Effector memory CD4-positive, alpha-beta T cell (primary cell): ENCODE measurements around the gene WDR59.
"Not testable (repeated sequence)": the region's sequence is repeated elsewhere in the genome, so short reads cannot be mapped to it uniquely, and the experiment has no call there.

Experiments
- DNase-seq, 3 donors: peaks; one replicate each; pipeline ENCODE4 v3.0.0-alpha.2; 2020
- H3K27ac ChIP-seq: 2 replicates; pipeline ENCODE4 v1.7.0; 2013; ENCODE audit warnings: mild to moderate bottlenecking, low read length, moderate library complexity; ENCODE audit not compliant: insufficient read depth, poor library complexity, severe bottlenecking
- H3K27me3 ChIP-seq: replicated peaks from 2 replicates; pipeline ENCODE4 v1.7.0; 2013; ENCODE audit warnings: mild to moderate bottlenecking, low read length; ENCODE audit not compliant: insufficient read depth, control insufficient read depth, poor library complexity, severe bottlenecking
- H3K36me3 ChIP-seq: 2 replicates; pipeline ENCODE4 v1.7.0; 2013; ENCODE audit warnings: mild to moderate bottlenecking, low read length, moderate library complexity; ENCODE audit not compliant: control insufficient read depth, insufficient read depth
- H3K4me1 ChIP-seq: 2 replicates; pipeline ENCODE4 v1.7.0; 2013; ENCODE audit warnings: low read length, mild to moderate bottlenecking; ENCODE audit not compliant: control insufficient read depth, insufficient read depth, poor library complexity, severe bottlenecking
- H3K4me3 ChIP-seq: 2 replicates; pipeline ENCODE4 v1.7.0; 2013; ENCODE audit warnings: low read length, low read depth, mild to moderate bottlenecking; ENCODE audit not compliant: insufficient read depth, poor library complexity, severe bottlenecking
- H3K9me3 ChIP-seq: 2 replicates; pipeline ENCODE4 v1.7.0; 2013; ENCODE audit warnings: mild to moderate bottlenecking, low read length, moderate library complexity; ENCODE audit not compliant: control insufficient read depth

Gene WDR59

GRCh38 chr16:74999609-75000480 lies 14.9 kb upstream of the WDR59 start:
- no peaks in the 10 kb centered on the region for H3K36me3 ChIP-seq
- no peaks in the 10 kb centered on the region for H3K27me3 ChIP-seq
- DNase-seq, result peak; percentile 40 to 47 (median 45)
- peaks cover 10% of the 10 kb centered on the region for H3K4me1 ChIP-seq
- H3K27ac ChIP-seq, result peak overlapping the region; percentile 56
- peak overlapping the region; percentile 71 for H3K4me3 ChIP-seq
- H3K9me3 ChIP-seq, result no peaks in the 10 kb centered on the region

DNA sequence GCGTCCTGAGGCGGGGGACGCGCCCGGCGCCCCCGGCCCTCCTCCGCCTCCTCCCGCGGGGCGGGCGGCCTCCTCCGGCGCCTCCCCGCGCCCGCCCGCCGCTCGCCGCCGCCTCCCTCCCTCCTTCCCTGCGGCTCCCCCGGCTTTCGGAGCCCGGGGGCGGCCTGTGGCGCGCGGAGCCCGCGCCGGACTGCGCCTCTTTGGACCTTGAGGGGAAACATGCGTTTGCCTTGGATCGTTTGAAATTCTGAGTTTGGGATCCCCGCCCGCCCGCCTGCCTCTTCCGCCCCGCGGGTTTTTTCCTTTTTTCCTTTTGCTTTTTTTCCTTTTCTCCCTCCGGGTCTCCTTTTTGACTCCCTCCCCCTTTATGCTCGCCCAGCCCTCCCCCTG lies 14.3 kb upstream of the WDR59 start:
- H3K9me3 ChIP-seq, result no peaks in the 10 kb centered on the region
- H3K4me1 ChIP-seq, result peaks cover 10% of the 10 kb centered on the region
- peak overlapping the region; percentile 71 for H3K4me3 ChIP-seq
- no peaks in the 10 kb centered on the region for H3K36me3 ChIP-seq
- H3K27me3 ChIP-seq, result no peaks in the 10 kb centered on the region
- peak; percentile 7 to 20 (median 14) for DNase-seq
- peak overlapping the region; percentile 56 for H3K27ac ChIP-seq

- DNase-seq, result peak; percentile 59 to 76 (median 66)
- Histone ChIP-seq H3K4me3 (peak within 1 kb of the TSS; percentile 71), H3K36me3 (no peaks in the 10 kb centered on the region), H3K27ac (peak within 1 kb of the TSS; percentile 56), H3K27me3 (no peaks in the 10 kb centered on the region), H3K4me1 (peaks cover 10% of the 10 kb centered on the region), H3K9me3 (no peaks in the 10 kb centered on the region)
These were observed 13.7 kb upstream of the WDR59 start, which contains the start of gene ZNRF1 for GRCh38 chr16:74998481-74999218. TSS of gene ZNRF1 (plus strand) at chr16:74999024. CDS start at chr16:74999672, 648 bp downstream.

DNA sequence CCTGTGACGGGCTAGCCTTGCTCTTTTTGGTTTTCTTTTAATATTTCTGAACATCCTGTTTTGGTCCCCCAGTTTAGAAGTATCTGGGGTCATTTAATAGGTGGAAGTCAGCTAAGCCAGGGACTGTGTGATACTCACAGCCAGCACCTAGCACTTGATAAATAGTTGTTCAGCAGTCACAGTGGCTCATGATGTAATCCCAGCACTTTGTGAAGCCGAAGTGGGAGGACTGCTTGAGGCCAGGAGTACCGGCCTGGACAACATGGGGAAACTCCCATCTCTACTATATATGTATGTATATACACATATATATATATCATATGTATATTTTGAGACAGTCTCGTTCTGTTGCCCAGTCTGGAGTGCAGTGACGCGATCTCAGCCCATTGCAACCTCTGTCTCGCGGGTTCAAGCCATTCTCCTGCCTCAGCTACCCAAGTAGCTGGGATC lies 12.1 kb upstream of the WDR59 start:
- Histone ChIP-seq H3K4me3 (no peak overlapping the region), H3K9me3 (no peaks in the 10 kb centered on the region), H3K4me1 (peaks cover 10% of the 10 kb centered on the region), H3K27ac (no peak overlapping the region), H3K36me3 (no peaks in the 10 kb centered on the region), H3K27me3 (no peaks in the 10 kb centered on the region)
- DNase-seq, result no peak

GRCh38 chr16:74995986-74996385 lies 11.1 kb upstream of the WDR59 start:
- no peaks in the 10 kb centered on the region for H3K36me3 ChIP-seq
- peaks cover 10% of the 10 kb centered on the region for H3K4me1 ChIP-seq
- no peak overlapping the region for H3K4me3 ChIP-seq
- no peaks in the 10 kb centered on the region for H3K27me3 ChIP-seq
- H3K9me3 ChIP-seq, result no peaks in the 10 kb centered on the region
- DNase-seq, result no peak
- H3K27ac ChIP-seq, result no peak overlapping the region

- Histone ChIP-seq H3K9me3 (no peaks in the 10 kb centered on the region), H3K27ac (no peak overlapping the region), H3K4me3 (no peak overlapping the region), H3K4me1 (no peaks in the 10 kb centered on the region), H3K36me3 (no peaks in the 10 kb centered on the region), H3K27me3 (no peaks in the 10 kb centered on the region)
- no peak for DNase-seq
These were observed 6.9 kb upstream of the WDR59 start for GRCh38 chr16:74991593-74992403.

- Histone ChIP-seq H3K27me3 (no peaks in the 10 kb centered on the region), H3K9me3 (no peaks in the 10 kb centered on the region), H3K36me3 (no peaks in the 10 kb centered on the region), H3K27ac (no peak overlapping the region), H3K4me3 (no peak overlapping the region), H3K4me1 (no peaks in the 10 kb centered on the region)
- no peak for DNase-seq
These were observed 6.3 kb upstream of the WDR59 start for GRCh38 chr16:74991268-74991592.

GRCh38 chr16:74990832-74991231 lies 5.9 kb upstream of the WDR59 start:
- no peaks in the 10 kb centered on the region for H3K36me3 ChIP-seq
- H3K9me3 ChIP-seq, result no peaks in the 10 kb centered on the region
- H3K4me1 ChIP-seq, result no peaks in the 10 kb centered on the region
- no peak overlapping the region for H3K27ac ChIP-seq
- no peak overlapping the region for H3K4me3 ChIP-seq
- no peak for DNase-seq
- no peaks in the 10 kb centered on the region for H3K27me3 ChIP-seq

- not testable (repeated sequence) for H3K36me3 ChIP-seq, DNase-seq, H3K4me3 ChIP-seq, H3K9me3 ChIP-seq, H3K4me1 ChIP-seq, H3K27ac ChIP-seq, H3K27me3 ChIP-seq
These were observed 4.9 kb upstream of the WDR59 start for GRCh38 chr16:74989864-74990263.
